Right ventricle myocardium superior (tissue), 1 donor: Measurements from ENCODE around the gene TMEM129. TPM values are rescaled to one million over a fixed set of nuclear protein-coding genes. Genes with fewer than 3 reads are reported as not detected.

Source experiments
- ATAC-seq: fragments of 200-7000 bp; cut with Tn5 transposase; one replicate; pipeline ENCODE4 v1.9.1; 2020; ENCODE audit warnings: mild to moderate bottlenecking; ENCODE audit not compliant: poor library complexity
- DNase-seq: peaks from one replicate; pipeline ENCODE4 v3.0.0-alpha.2; 2020
- intact Hi-C: fragments of 100-400 bp; cut with DNase I; formaldehyde crosslinking; loops from one replicate; pipeline ENCODE4 v1.11.2; 2022
- total RNA-seq: library from RNA; stranded (reverse); fragmentation: NEBNext Ultra II Directional; extraction: Animal tissue kit (Norgen Biotek cat#: 25700); gene quantifications from one replicate; pipeline ENCODE4 v1.2.1, GENCODE V29; 2021
- donor health status: DM: no; HTN: yes; CAD: no; lungs with severe emphysema.

Gene TMEM129
- total RNA-seq, 1 donor from 2014 or later: 28.6 TPM

GRCh38 chr4:1727117-1728031 lies 6.3 kb upstream of the TMEM129 start:
- ATAC-seq: peak; percentile 66
- peak; percentile 90 for DNase-seq
- intact Hi-C loops: loop anchor here (2.0 kb wide), 1 partner anchor 35 kb away; no protein-coding TSS in a partner anchor

DNA sequence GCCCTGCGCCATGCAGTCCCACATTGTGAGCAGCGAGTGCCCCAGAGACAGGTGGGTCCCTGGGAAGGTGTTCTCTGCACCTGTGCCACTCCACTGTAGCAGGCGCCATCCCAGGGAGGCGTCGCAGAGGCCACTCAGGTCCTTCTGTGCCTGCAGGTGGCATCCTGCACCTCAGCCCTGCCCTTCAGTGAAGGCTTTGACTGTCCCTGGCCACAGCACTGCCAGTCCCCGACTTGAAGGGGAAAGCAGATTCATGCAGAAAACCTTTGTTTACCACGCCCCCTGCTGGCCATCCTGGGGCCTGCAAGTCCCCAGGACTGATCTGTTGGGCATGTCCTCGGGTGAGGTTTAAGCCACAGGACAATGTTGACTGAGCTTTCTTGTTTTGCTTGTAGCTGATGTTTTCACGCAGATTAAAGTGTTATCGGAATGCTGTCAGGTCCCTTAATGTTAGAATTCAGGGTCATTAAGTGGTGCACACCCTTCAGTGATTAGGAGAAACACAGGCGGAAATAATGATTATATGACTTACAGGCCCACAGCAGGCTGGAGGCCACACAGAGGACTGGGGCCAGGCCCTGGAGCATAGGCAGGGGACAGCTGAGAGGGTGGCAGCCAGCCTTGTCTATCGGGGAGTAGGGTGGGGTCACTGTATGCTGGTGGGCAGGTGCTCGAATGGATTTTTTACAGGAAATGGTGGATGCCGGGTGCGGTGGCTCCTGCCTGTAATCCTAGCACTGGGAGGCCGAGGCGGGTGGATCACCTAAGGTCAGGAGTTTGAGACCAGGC lies 5.2 kb upstream of the TMEM129 start:
- peak; percentile 95 for DNase-seq
- ATAC-seq: peak; percentile 66
- intact Hi-C loops: loop anchor here (2.0 kb wide), 1 partner anchor 34 kb away; no protein-coding TSS in a partner anchor

DNA sequence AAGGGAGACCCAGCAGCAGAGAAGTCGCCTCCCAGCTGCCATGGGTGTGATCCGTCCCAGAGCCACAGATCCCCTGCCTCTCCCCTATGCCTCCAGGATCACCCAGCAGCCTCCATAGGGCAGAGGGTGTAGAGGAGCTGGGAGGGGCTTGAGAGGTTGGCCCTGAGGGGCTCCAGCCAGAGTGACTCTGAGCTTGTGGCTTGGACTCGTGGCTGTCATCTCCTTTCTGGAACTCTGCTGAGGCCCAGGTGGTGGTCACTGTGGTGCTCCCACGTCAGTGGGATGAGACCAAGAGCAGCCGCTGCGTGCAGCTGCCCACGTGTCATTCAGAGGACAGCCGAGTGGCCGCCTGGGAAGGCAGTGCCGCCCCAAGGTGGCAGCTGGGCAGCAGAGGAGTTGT lies 4.4 kb upstream of the TMEM129 start:
- intact Hi-C loops: no loop called here
- no peak for DNase-seq

DNA sequence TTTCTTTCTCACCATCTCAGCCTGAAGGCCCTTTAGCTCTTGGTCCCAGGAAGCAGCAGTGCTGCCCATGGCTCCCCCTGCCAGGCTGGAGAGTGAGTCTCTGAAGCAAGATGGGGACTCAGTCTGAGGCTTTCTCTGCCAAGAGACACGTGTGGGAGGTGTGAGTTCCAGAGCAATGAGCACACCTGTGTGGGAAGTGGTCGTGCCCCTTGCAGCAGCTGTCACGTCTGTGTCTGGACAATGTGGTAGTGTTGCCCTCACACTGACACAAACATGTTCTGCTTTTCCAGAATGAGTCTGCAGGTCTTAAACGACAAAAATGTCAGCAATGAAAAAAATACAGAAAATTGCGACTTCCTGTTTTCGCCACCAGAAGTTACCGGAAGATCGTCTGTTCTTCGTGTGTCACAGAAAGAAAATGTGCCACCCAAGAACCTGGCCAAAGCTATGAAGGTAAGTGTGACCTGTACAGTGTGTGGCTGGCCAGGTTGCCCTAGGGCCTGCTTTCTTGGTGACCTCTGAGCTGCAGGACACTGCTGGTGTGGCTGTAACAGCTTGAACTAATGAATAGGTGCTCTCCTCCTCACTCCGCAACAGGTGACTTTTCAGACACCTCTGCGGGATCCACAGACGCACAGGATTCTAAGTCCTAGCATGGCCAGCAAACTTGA lies 2.1 kb upstream of the TMEM129 start:
- ATAC-seq (no peak), DNase-seq (no peak)
- intact Hi-C loops: no loop called here

More for the DNA sequence above, 4.4 kb upstream of the TMEM129 start:
- no peak for ATAC-seq

DNA sequence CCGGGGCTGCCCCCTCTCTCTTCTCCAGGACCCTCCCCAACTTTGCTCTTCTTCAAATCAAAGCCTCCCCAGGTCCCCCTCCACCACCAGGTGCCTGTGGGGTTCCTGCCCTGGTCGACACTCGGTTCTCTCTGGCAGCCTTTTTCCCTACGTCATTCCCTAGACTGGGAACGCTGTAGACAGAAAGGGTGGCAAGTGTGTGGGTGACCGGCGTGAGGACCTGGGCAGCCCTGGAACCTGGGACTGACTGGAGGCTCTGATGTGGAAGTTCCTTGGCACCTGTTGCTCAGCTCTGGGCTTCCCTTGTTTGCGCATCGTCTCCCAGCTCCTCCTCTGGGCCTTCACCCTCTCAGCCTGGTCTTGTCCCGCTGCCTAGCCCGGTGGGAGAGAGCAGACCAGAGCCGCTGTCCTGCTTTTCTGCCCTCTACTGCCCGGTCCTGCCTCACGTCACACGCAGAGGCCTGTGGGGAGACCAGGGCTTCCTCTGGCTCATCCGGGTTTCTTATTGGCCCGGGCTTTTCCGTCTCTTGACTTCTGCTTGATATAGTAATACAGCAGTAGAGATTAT lies 1.5 kb upstream of the TMEM129 start:
- peak; percentile 43 for DNase-seq

GRCh38 chr4:1721666-1722550 lies 785 bp upstream of the TMEM129 start:
- intact Hi-C loops: no loop called here
- no peak for ATAC-seq
- peak; percentile 46 for DNase-seq

More for the DNA sequence above, 1.5 kb upstream of the TMEM129 start:
- no peak for ATAC-seq
- intact Hi-C loops: no loop called here

DNA sequence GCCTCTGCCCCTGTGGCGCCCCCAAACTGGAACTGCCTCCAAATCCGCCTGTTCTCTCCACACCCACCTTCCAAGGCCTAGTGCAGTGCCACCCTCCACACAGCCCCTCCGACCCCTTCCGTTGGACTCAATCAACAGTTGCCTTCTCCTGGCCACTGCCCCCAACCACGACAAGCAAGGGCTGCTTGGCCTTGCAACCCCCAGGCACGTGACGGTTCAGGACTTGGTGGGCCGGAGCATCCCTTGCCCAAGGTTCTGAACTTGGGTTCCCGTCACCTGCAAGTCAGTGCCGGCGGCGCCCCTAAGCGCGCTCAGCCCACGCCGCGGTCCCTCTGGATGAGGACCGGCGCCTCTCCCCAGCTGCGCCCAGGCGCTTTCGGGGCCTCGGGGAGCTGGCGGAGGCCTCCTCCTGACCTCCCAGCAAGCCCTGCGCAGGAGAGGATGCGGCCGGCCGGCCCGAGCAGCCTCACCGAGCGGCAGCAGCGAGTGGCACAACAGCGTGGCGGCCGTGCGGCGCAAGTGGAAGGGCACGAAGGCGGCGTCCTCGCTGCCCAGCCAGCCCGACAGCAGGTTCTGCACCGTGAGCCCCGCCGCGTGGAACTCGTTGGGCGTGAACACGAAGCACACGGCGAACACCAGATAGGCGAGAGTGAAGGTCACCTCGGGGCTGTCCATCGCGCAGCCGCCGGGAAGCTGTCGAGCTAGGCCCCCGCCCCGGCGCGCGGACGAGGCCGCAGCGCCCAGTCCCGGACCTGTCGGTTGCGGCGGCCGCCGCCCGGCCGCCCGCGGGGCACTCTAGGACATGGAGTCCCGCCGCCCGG lies 750 bp downstream of the TMEM129 start:
- intact Hi-C loops: no loop called here
- DNase-seq: peak; percentile 74
- ATAC-seq: peak; percentile 40

- ATAC-seq (no peak), DNase-seq (peak; percentile 42)
- intact Hi-C loops: loop anchor here (10.0 kb wide), 1 partner anchor 373 kb away; the partner anchor contains the start of gene UVSSA
Measured at GRCh38 chr4:1718095-1718850, 2.9 kb downstream of the TMEM129 start.

- intact Hi-C loops: loop anchor here (10.0 kb wide), 1 partner anchor 373 kb away; the partner anchor contains the start of gene UVSSA
- peak; percentile 32 for DNase-seq
- ATAC-seq: no peak
Measured at GRCh38 chr4:1717129-1718094, 3.7 kb downstream of the TMEM129 start.

- DNase-seq: peak; percentile 37
- intact Hi-C loops: loop anchor here (10.0 kb wide), 1 partner anchor 372 kb away; the partner anchor contains the start of gene UVSSA
- ATAC-seq: no peak
Measured at GRCh38 chr4:1716065-1716945, 4.8 kb downstream of the TMEM129 start.

- DNase-seq: peak; percentile 51
- no peak for ATAC-seq
- intact Hi-C loops: loop anchor here (10.0 kb wide), 1 partner anchor 370 kb away; the partner anchor contains the start of gene UVSSA
Measured at GRCh38 chr4:1715002-1715758, 5.9 kb downstream of the TMEM129 start.

DNA sequence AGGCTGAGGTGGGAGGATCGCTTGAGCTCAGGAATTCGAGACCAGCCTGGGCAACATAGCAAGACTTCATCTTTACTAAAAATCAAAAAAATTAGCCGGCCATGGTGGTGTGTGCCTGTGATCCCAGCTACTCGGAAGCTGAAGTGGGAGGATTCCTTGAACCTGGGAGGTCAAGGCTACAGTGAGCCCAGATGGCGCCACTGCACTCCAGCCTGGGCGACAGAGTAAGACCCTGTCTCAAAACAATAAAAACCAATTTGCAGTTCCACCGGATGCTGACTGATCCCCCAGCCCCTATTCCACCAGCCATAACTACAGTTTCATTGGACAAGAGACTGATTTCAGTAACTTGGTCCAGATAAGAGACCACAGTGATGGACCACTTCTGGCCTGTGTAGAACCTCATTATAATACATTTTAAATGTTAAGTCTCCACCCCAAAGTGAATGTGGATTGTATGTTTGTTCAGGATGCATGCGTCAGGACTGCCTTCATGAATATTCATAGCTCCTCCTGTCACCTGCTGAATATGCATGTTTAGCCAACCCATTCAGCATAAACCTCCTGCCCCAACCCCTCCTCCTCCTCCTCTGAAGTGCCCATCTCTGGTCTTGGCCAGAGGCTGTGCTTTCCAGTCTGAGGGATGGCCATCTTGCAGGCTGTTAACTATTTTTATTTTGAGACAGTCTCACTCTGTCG lies 6.7 kb downstream of the TMEM129 start:
- no peak for DNase-seq
- ATAC-seq: no peak
- intact Hi-C loops: loop anchor here (10.0 kb wide), 1 partner anchor 370 kb away; the partner anchor contains the start of gene UVSSA
